Uterus (tissue), 4 donors: Measurements from ENCODE around the gene FAM124B. TPM values are rescaled to one million over a fixed set of nuclear protein-coding genes. Genes with fewer than 3 reads are reported as not detected.

Experiments used
- DNase-seq, 2 donors: peaks; one replicate each; pipeline ENCODE4 v3.0.0-alpha.2; 2019 to 2020
- H3K27ac ChIP-seq, 2 donors: fragments of 200-600 bp; sonication (generic); 1 replicate in 1 of 2; 2 replicates in 1 of 2; pipeline ENCODE4 v1.5.1; 2016 to 2018
- H3K27me3 ChIP-seq, 2 donors: fragments of 200-600 bp; sonication (generic); one replicate each; pipeline ENCODE4 v1.5.1; 2018 to 2019; ENCODE audit warnings: control low read depth in 1 of 2
- H3K36me3 ChIP-seq, 2 donors: fragments of 200-600 bp; sonication (generic); one replicate each; pipeline ENCODE4 v1.5.1; 2019; ENCODE audit warnings: control low read depth in 1 of 2
- H3K4me1 ChIP-seq, 2 donors: fragments of 200-600 bp; sonication (generic); one replicate each; pipeline ENCODE4 v1.5.1; 2018 to 2019; ENCODE audit warnings: control low read depth in 1 of 2
- H3K4me3 ChIP-seq, 2 donors: fragments of 200-600 bp; sonication (generic); 1 replicate in 1 of 2; 2 replicates in 1 of 2; pipeline ENCODE4 v1.5.1; 2018 to 2019; ENCODE audit warnings: mild to moderate bottlenecking in 1 of 2
- H3K9me3 ChIP-seq, 2 donors: fragments of 200-600 bp; sonication (generic); one replicate each; pipeline ENCODE4 v1.5.1; 2019; ENCODE audit warnings: control low read depth in 1 of 2
- CTCF ChIP-seq, 4 experiments: fragments of 200-600 bp in 2 of 4; fragments of 450-650 bp in 2 of 4; sonication (generic) in 2 of 4; IDR thresholded peaks; one replicate each; pipeline ENCODE4 v1.5.1; 2016 to 2019; ENCODE audit warnings: antibody characterized with exemption in 4 of 4, mild to moderate bottlenecking in 2 of 4, moderate library complexity in 1 of 4
- POLR2A ChIP-seq, 2 donors: fragments of 450-650 bp; IDR thresholded peaks; one replicate each; pipeline ENCODE4 v1.6.1; 2016; ENCODE audit warnings: antibody characterized with exemption in 2 of 2, mild to moderate bottlenecking in 1 of 2, moderate library complexity in 1 of 2
- intact Hi-C: fragments of 100-400 bp; cut with DNase I; formaldehyde crosslinking; loops from one replicate; pipeline ENCODE4 v1.15.1; 2023; ENCODE audit warnings: low total_unique reads
- total RNA-seq, 4 donors: library from RNA; depleted of rRNA in 3 of 4; stranded (reverse); fragments of >200 nt in 3 of 4; gene quantifications; one replicate each; pipeline versions ENCODE4 v1.1.0 to v1.2.4, GENCODE V29; 2014 to 2023
- donor health status: DM: yes; HTN: yes; CAD: no.

Gene FAM124B
- total RNA-seq, 4 donors from 2014 or later, result 4.6 to 7.9 (median 6.5) TPM

GRCh38 chr2:224433442-224433841 is 31.5 kb upstream of the FAM124B start:
- no peaks in the 10 kb centered on the region for H3K36me3 ChIP-seq

GRCh38 chr2:224432003-224432579 is 30.2 kb upstream of the FAM124B start:
- DNase-seq, result no peak
- Histone ChIP-seq H3K9me3 (no peaks in the 10 kb centered on the region), H3K4me1 (no peaks in the 10 kb centered on the region), H3K27ac (no peak overlapping the region), H3K27me3 (no peaks in the 10 kb centered on the region), H3K36me3 (no peaks in the 10 kb centered on the region), H3K4me3 (no peak overlapping the region)
- intact Hi-C loops, result no loop called here
- TF ChIP-seq CTCF (IDR thresholded peaks at IDR 0.05) (no peak), POLR2A (IDR thresholded peaks at IDR 0.05) (no peak)

More at GRCh38 chr2:224433442-224433841, 31.5 kb upstream of the FAM124B start:
- no peak for DNase-seq
- no peaks in the 10 kb centered on the region for H3K9me3 ChIP-seq
- H3K27me3 ChIP-seq, result no peaks in the 10 kb centered on the region
- no peak overlapping the region for H3K27ac ChIP-seq
- TF ChIP-seq CTCF (IDR thresholded peaks at IDR 0.05), result no peak
- no peak for TF ChIP-seq POLR2A (IDR thresholded peaks at IDR 0.05)
- H3K4me1 ChIP-seq, result no peaks in the 10 kb centered on the region
- H3K4me3 ChIP-seq, result no peak overlapping the region
- intact Hi-C loops, result no loop called here

- no peak for DNase-seq
- H3K27ac ChIP-seq, result no peak overlapping the region
- no peaks in the 10 kb centered on the region for H3K9me3 ChIP-seq
- no peak overlapping the region for H3K4me3 ChIP-seq
- TF ChIP-seq POLR2A (IDR thresholded peaks at IDR 0.05) (no peak), CTCF (IDR thresholded peaks at IDR 0.05) (no peak)
- no peaks in the 10 kb centered on the region for H3K4me1 ChIP-seq
- H3K27me3 ChIP-seq, result no peaks in the 10 kb centered on the region
- H3K36me3 ChIP-seq, result no peaks in the 10 kb centered on the region
- intact Hi-C loops, result no loop called here
These were observed 27.5 kb upstream of the FAM124B start for GRCh38 chr2:224429441-224429810.

- intact Hi-C loops, result no loop called here
- Histone ChIP-seq H3K27ac (no peak overlapping the region), H3K4me3 (no peak overlapping the region), H3K4me1 (no peaks in the 10 kb centered on the region), H3K36me3 (no peaks in the 10 kb centered on the region), H3K9me3 (no peaks in the 10 kb centered on the region), H3K27me3 (no peaks in the 10 kb centered on the region)
- TF ChIP-seq CTCF (IDR thresholded peaks at IDR 0.05) (no peak), POLR2A (IDR thresholded peaks at IDR 0.05) (no peak)
- DNase-seq, result no peak
These were observed 27.0 kb upstream of the FAM124B start for GRCh38 chr2:224428787-224429440.

- intact Hi-C loops, result no loop called here
- Histone ChIP-seq H3K36me3 (no peaks in the 10 kb centered on the region), H3K27me3 (no peaks in the 10 kb centered on the region), H3K4me3 (no peak overlapping the region), H3K4me1 (no peaks in the 10 kb centered on the region), H3K27ac (no peak overlapping the region), H3K9me3 (no peaks in the 10 kb centered on the region)
- TF ChIP-seq POLR2A (IDR thresholded peaks at IDR 0.05) (no peak), CTCF (IDR thresholded peaks at IDR 0.05) (no peak)
- DNase-seq, result no peak
These were observed 25.6 kb upstream of the FAM124B start for GRCh38 chr2:224427471-224427870.
